ENCODE results near the gene PDE4D. TPM values are rescaled to one million over a fixed set of nuclear protein-coding genes. Genes with fewer than 3 reads are reported as not detected.

Gene PDE4D
- total RNA-seq, 2 experiments from 2014 or later, result 164 to 175 TPM

- no peaks in the 10 kb centered on the region for H3K9me3 Mint-ChIP-seq
- H3K4me1 Mint-ChIP-seq (ENCODE audit: low read depth), result peaks cover 5% of the 10 kb centered on the region
- H3K27me3 ChIP-seq (ENCODE audit: control insufficient read depth in 1 of 2, insufficient read depth in 2 of 2, low read length in 2 of 2), result peaks cover 0 to 6% of the 10 kb centered on the region in 2 experiments
- CTCF ChIA-PET, result no interaction called here
- no peak overlapping the region for H3K27ac Mint-ChIP-seq
- POLR2A ChIA-PET, result no interaction called here
- no peak for DNase-seq
- H3K4me3 ChIP-seq (ENCODE audit: low read length), result no peak overlapping the region
- H3K4me3 Mint-ChIP-seq, result no peak overlapping the region
- peaks cover 3% of the 10 kb centered on the region for H3K4me1 ChIP-seq (ENCODE audit: insufficient read depth, low read length)
- no peak overlapping the region for H3K27ac ChIP-seq (ENCODE audit: low read depth in 1 of 2, low read length in 2 of 2)
- no peaks in the 10 kb centered on the region for H3K9me3 ChIP-seq (ENCODE audit: control insufficient read depth in 1 of 2, insufficient read depth in 1 of 2, low read length in 2 of 2)
- no peaks in the 10 kb centered on the region for H3K36me3 Mint-ChIP-seq (ENCODE audit: low read depth)
- no peak for TF ChIP-seq CTCF (IDR thresholded peaks at IDR 0.05)
- H3K36me3 ChIP-seq (ENCODE audit: insufficient read depth, low read length), result no peaks in the 10 kb centered on the region
- intact Hi-C loops (cut with DNase I, micrococcal nuclease), result loop anchor here in 1 of 2 experiments (5.0 kb wide), 1 partner anchor 858 kb away; no protein-coding TSS in a partner anchor
- no peak for ATAC-seq (ENCODE audit: poor library complexity)
- peaks cover 40% of the 10 kb centered on the region for H3K27me3 Mint-ChIP-seq
Measured at GRCh38 chr5:59814537-59814872, 79.0 kb downstream of the PDE4D start.

GRCh38 chr5:59813761-59814536, 79.6 kb downstream of the PDE4D start:
- ATAC-seq (ENCODE audit: poor library complexity), result peak; percentile 41
- Mint-ChIP-seq H3K4me1 (ENCODE audit: low read depth) (peaks cover 5% of the 10 kb centered on the region), H3K9me3 (no peaks in the 10 kb centered on the region), H3K27me3 (peaks cover 41% of the 10 kb centered on the region), H3K4me3 (no peak overlapping the region), H3K27ac (no peak overlapping the region), H3K36me3 (ENCODE audit: low read depth) (no peaks in the 10 kb centered on the region)
- H3K4me3 ChIP-seq (ENCODE audit: low read length), result no peak overlapping the region
- H3K36me3 ChIP-seq (ENCODE audit: insufficient read depth, low read length), result no peaks in the 10 kb centered on the region
- H3K27me3 ChIP-seq (ENCODE audit: control insufficient read depth in 1 of 2, insufficient read depth in 2 of 2, low read length in 2 of 2), result peaks cover 0 to 6% of the 10 kb centered on the region in 2 experiments
- peak; percentile 19 for TF ChIP-seq CTCF (IDR thresholded peaks at IDR 0.05)
- H3K27ac ChIP-seq (ENCODE audit: low read depth in 1 of 2, low read length in 2 of 2), result no peak overlapping the region
- intact Hi-C loops (cut with DNase I, micrococcal nuclease), result loop anchor here in 1 of 2 experiments (5.0 kb wide), 1 partner anchor 858 kb away; no protein-coding TSS in a partner anchor
- DNase-seq, result peak in 3 of 14 experiments; percentile 11 to 47 (median 41)
- CTCF ChIA-PET, result no interaction called here
- no peaks in the 10 kb centered on the region for H3K9me3 ChIP-seq (ENCODE audit: control insufficient read depth in 1 of 2, insufficient read depth in 1 of 2, low read length in 2 of 2)
- POLR2A ChIA-PET, result no interaction called here
- H3K4me1 ChIP-seq (ENCODE audit: insufficient read depth, low read length), result peaks cover 3% of the 10 kb centered on the region

GRCh38 chr5:59810041-59810440, 83.5 kb downstream of the PDE4D start:
- DNase-seq (peak; percentile 17 to 83 (median 40)), ATAC-seq (ENCODE audit: poor library complexity) (peak; percentile 48)
- no peak overlapping the region for H3K4me3 ChIP-seq (ENCODE audit: low read length)
- no peaks in the 10 kb centered on the region for H3K9me3 Mint-ChIP-seq
- intact Hi-C loops (cut with DNase I, micrococcal nuclease), result loop anchor here (2.0 to 5.0 kb wide), 2 partner anchors 859 to 862 kb away; no protein-coding TSS in a partner anchor
- H3K27me3 Mint-ChIP-seq, result peaks cover 34% of the 10 kb centered on the region
- H3K36me3 ChIP-seq (ENCODE audit: insufficient read depth, low read length), result no peaks in the 10 kb centered on the region
- ChIA-PET POLR2A (no interaction called here), CTCF (interaction anchor here (1.0 to 2.0 kb wide), 4 partner anchors 10 to 20 kb away, joined by 3 to 8 read pairs (median 4); no protein-coding TSS in a partner anchor)
- peaks cover 0 to 6% of the 10 kb centered on the region in 2 experiments for H3K27me3 ChIP-seq (ENCODE audit: control insufficient read depth in 1 of 2, insufficient read depth in 2 of 2, low read length in 2 of 2)
- no peak overlapping the region for H3K27ac ChIP-seq (ENCODE audit: low read depth in 1 of 2, low read length in 2 of 2)
- H3K27ac Mint-ChIP-seq, result no peak overlapping the region
- no peaks in the 10 kb centered on the region for H3K9me3 ChIP-seq (ENCODE audit: control insufficient read depth in 1 of 2, insufficient read depth in 1 of 2, low read length in 2 of 2)
- no peaks in the 10 kb centered on the region for H3K36me3 Mint-ChIP-seq (ENCODE audit: low read depth)
- H3K4me1 ChIP-seq (ENCODE audit: insufficient read depth, low read length), result peaks cover 3% of the 10 kb centered on the region
- peaks cover 5% of the 10 kb centered on the region for H3K4me1 Mint-ChIP-seq (ENCODE audit: low read depth)
- peak; percentile 96 for TF ChIP-seq CTCF (IDR thresholded peaks at IDR 0.05)
- H3K4me3 Mint-ChIP-seq, result no peak overlapping the region
